Measurements from ENCODE around the gene ACKR3.

GRCh38 chr2:236579746-236580315 lies 10.2 kb downstream of the ACKR3 start:
- TF ChIP-seq CTCF (conservative IDR thresholded peaks at IDR 0.05) (no peak), EZH2 (IDR thresholded peaks at IDR 0.05; ENCODE audit: low read depth) (no peak)
